Mucosa of descending colon (tissue), 3 donors: ENCODE results near the gene KIF23. TPM values are rescaled to one million over a fixed set of nuclear protein-coding genes. Genes with fewer than 3 reads are reported as not detected.
A peak's percentile ranks its signal among the peaks of the same experiment; 100 is the strongest.
"Not testable (repeated sequence)": the region's sequence is repeated elsewhere in the genome, so short reads cannot be mapped to it uniquely, and the experiment has no call there.

Experiments used
- ATAC-seq: fragments of 200-7000 bp; cut with Tn5 transposase; one replicate; pipeline ENCODE4 v1.9.1; 2020; ENCODE audit warnings: mild to moderate bottlenecking, moderate library complexity
- DNase-seq, 3 donors: peaks; one replicate each; pipeline ENCODE4 v3.0.0-alpha.2; 2020
- H3K36me3 ChIP-seq: fragments of 200-600 bp; one replicate; pipeline ENCODE4 v1.8.0; 2021; ENCODE audit warnings: low read depth, mild to moderate bottlenecking
- H3K4me1 ChIP-seq: fragments of 200-600 bp; one replicate; pipeline ENCODE4 v1.8.0; 2021; ENCODE audit warnings: low read depth, mild to moderate bottlenecking
- H3K4me3 ChIP-seq: fragments of 200-600 bp; one replicate; pipeline ENCODE4 v1.8.0; 2021; ENCODE audit warnings: mild to moderate bottlenecking
- H3K9me3 ChIP-seq: fragments of 200-600 bp; one replicate; pipeline ENCODE4 v1.8.0; 2021; ENCODE audit warnings: mild to moderate bottlenecking
- intact Hi-C, 2 donors: fragments of 100-400 bp; cut with DNase I in 1 of 2; cut with micrococcal nuclease in 1 of 2; formaldehyde crosslinking; loops; one replicate each; pipeline versions ENCODE4 v1.11.0 to v1.11.1; 2022; cut with DNase I, micrococcal nuclease
- total RNA-seq, 3 donors: library from RNA; stranded (reverse); fragmentation: NEBNext Ultra II Directional in 2 of 3; extraction: Animal tissue kit (Norgen Biotek cat#: 25700) in 2 of 3; gene quantifications; one replicate each; pipeline versions ENCODE4 v1.2.1 to v1.2.4, GENCODE V29; 2021 to 2023
- TF ChIP-seq, protein P1 (sequence below): fragments of 200-600 bp; IDR thresholded peaks from one replicate; pipeline ENCODE4 v1.8.0; 2022; ENCODE audit warnings: antibody characterized with exemption, mild to moderate bottlenecking
- donor health status: DM: no; HTN: no; CAD: no; lungs with moderate emphysema.
- donor health status: DM: no; HTN: no; CAD: no.
- donor health status: DM: no; HTN: yes; CAD: no.

Gene KIF23
- total RNA-seq, 3 donors from 2014 or later: 3.1 to 11.2 (median 4.4) TPM

GRCh38 chr15:69377216-69377970 is 36.8 kb upstream of the KIF23 start:
- intact Hi-C loops: no loop called here
- TF ChIP-seq, protein P1, sequence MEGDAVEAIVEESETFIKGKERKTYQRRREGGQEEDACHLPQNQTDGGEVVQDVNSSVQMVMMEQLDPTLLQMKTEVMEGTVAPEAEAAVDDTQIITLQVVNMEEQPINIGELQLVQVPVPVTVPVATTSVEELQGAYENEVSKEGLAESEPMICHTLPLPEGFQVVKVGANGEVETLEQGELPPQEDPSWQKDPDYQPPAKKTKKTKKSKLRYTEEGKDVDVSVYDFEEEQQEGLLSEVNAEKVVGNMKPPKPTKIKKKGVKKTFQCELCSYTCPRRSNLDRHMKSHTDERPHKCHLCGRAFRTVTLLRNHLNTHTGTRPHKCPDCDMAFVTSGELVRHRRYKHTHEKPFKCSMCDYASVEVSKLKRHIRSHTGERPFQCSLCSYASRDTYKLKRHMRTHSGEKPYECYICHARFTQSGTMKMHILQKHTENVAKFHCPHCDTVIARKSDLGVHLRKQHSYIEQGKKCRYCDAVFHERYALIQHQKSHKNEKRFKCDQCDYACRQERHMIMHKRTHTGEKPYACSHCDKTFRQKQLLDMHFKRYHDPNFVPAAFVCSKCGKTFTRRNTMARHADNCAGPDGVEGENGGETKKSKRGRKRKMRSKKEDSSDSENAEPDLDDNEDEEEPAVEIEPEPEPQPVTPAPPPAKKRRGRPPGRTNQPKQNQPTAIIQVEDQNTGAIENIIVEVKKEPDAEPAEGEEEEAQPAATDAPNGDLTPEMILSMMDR: no peak
- DNase-seq (no peak), ATAC-seq (no peak)
- Histone ChIP-seq H3K4me1 (no peaks in the 10 kb centered on the region), H3K4me3 (no peak overlapping the region), H3K36me3 (no peaks in the 10 kb centered on the region), H3K9me3 (no peaks in the 10 kb centered on the region)

DNA sequence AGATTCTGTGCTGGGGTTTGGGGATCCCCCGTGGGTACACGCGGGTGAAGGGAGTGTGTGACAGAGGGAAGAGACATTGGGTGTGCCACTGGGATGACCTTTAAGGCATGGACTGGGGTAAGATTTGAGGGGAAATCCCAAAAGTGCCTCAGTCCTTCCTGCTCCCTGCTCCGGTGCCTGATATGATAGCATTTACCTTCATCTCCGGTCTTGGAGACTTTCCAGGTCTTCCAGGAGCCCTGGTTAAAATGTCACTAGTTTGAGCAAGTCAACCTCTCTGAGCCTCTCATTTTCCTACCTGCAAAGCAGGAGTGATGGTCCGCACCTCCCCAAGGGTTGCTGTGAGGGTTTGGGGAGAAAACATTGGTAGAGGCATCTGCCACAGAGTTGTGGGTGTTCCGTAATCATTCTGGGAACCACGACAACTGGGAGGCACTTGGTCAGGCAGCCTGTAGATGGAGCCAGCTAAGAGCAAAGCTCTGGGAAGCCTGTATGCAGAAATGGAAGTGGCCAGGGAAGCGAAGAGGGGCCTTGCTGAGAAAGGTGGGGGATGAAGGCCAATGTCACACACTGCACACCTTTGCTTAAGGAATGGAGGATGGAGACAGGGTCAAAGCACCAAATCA is 33.9 kb upstream of the KIF23 start:
- ATAC-seq: peak; percentile 60
- no peaks in the 10 kb centered on the region for H3K36me3 ChIP-seq
- H3K4me1 ChIP-seq: no peaks in the 10 kb centered on the region
- DNase-seq: no peak
- TF ChIP-seq, protein P1: no peak
- H3K4me3 ChIP-seq: no peak overlapping the region
- H3K9me3 ChIP-seq: no peaks in the 10 kb centered on the region
- intact Hi-C loops: no loop called here

GRCh38 chr15:69380726-69381105 is 33.4 kb upstream of the KIF23 start:
- no peak overlapping the region for H3K4me3 ChIP-seq
- ATAC-seq (no peak), DNase-seq (no peak)
- H3K9me3 ChIP-seq: no peaks in the 10 kb centered on the region
- intact Hi-C loops: no loop called here
- no peaks in the 10 kb centered on the region for H3K36me3 ChIP-seq
- H3K4me1 ChIP-seq: no peaks in the 10 kb centered on the region
- TF ChIP-seq, protein P1: no peak

DNA sequence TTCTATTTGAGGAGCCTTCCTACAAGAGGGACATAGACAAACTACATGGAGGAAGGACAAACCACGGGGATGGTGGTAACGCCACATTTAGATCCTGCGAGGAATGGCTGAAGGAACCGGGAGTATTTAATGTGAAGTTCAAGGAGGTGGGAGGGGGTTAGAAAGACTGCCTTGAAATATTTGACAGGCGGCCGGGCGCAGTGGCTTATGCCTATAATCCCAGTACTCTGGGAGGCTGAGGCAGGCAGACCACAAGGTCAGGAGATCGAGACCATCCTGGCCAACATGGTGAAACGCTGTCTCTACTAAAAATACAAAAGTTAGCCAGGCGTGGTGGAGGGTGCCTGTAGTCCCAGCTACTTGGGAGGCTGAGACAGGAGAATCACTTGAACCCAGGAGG is 32.0 kb upstream of the KIF23 start:
- DNase-seq, intact Hi-C loops, H3K9me3 ChIP-seq, H3K4me1 ChIP-seq, ATAC-seq, H3K36me3 ChIP-seq, H3K4me3 ChIP-seq: not testable (repeated sequence)

DNA sequence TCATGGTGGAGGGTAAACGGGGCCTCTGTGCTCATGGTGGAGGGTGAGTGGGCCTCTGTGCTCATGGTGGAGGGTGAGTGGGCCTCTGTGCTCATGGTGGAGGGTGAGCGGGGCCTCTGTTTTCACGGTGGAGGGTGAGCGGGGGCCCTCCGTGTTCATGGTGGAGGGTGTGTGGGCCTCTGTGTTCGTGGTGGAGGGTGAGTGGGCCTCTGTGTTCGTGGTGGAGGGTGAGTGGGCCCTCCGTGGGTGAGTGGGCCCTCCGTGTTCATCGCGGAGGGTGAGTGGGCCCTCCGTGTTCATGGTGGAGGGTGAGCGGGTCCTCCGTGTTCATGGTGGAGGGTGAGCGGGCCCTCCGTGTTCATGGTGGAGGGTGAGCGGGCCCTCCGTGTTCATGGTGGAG is 30.1 kb upstream of the KIF23 start:
- intact Hi-C loops, H3K4me1 ChIP-seq, DNase-seq: not testable (repeated sequence)

DNA sequence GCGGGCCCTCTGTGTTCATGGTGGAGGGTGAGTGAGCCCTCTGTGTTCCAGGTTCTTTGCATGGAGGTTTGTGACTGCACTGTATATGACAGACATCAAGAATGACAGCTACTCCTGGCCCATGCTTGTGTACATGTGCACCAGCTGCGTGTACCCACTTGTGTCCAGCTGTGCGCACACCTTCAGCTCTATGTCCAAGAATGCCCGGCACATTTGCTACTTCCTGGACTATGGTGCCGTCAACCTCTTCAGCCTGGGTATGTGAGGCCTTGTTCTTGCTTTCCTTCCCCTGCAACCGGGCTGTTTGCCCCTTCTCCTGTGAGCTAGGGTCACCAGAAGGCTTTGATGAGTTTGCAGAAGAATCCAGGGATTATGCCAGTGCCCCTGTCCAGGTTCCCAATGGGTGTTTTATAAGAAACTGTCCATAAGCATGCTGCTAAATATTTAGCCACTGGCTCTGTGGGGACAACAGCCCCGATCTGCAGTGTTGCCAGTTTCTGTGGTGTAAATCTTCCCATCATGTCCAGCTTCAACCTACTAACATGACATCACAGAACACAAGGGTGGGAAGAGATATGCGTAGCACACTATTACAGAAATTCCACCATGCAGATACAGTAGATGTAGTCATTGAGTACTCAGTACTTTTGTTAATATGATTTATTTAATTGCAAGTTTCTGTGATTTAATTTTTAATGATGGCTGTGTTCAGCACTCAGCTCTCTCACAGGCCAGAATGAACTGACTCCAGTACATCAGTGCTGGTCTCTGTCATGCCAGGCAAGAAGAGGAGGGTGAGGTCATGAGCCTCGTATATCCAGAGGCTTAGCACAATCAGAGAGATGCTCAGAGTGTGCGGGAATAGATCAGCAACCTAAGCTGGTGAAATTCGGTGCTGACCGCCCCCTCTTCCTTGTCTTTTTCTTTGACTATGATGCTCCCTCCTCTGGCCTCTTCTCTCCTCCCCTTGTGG is 29.2 kb upstream of the KIF23 start:
- Histone ChIP-seq H3K4me1 (no peaks in the 10 kb centered on the region), H3K36me3 (no peaks in the 10 kb centered on the region), H3K9me3 (no peaks in the 10 kb centered on the region), H3K4me3 (no peak overlapping the region)
- intact Hi-C loops: no loop called here
- ATAC-seq (no peak), DNase-seq (no peak)
- TF ChIP-seq, protein P1: no peak

More for the DNA sequence above, 30.1 kb upstream of the KIF23 start:
- H3K9me3 ChIP-seq, ATAC-seq, H3K36me3 ChIP-seq, H3K4me3 ChIP-seq: not testable (repeated sequence)
